GM12878 (cell line): ENCODE measurements around the gene USH2A. TPM values are rescaled to one million over a fixed set of nuclear protein-coding genes. Genes with fewer than 3 reads are reported as not detected.

ENCODE experiments used
- ATAC-seq: fragments of 200-7000 bp; cut with Tn5 transposase; 3 replicates; pipeline ENCODE4 v1.9.1; 2020; ENCODE audit warnings: mild to moderate bottlenecking, moderate library complexity
- BruUV-seq: library from RNA; stranded (reverse); fragments of 400-500 nt; replicated peaks from 2 replicates; lab custom pipeline; 2021; lab: Mats Ljungman, UMichigan
- CTCF ChIA-PET: fragments of 300-600 bp; sonication (Branson Sonifier 250); formaldehyde crosslinking; extraction: SDS; loops from one replicate; lab custom pipeline; 2021; ENCODE audit warnings: inconsistent platforms; lab: Yijun Ruan, JAX
- POLR2A ChIA-PET: fragments of 350-600 bp; formaldehyde crosslinking; extraction: SDS; loops from one replicate; lab custom pipeline; 2021; ENCODE audit warnings: inconsistent platforms; lab: Charles Lee
- RAD21 ChIA-PET: fragments of 300-600 bp; sonication (Branson Sonifier 250); formaldehyde crosslinking; loops from one replicate; lab custom pipeline; 2023; ENCODE audit warnings: antibody characterized with exemption; ENCODE audit not compliant: unreplicated experiment; lab: Charles Lee
- SMC1A ChIA-PET: fragments of 300-600 bp; sonication (Branson Sonifier 250); formaldehyde crosslinking; loops from one replicate; lab custom pipeline; 2023; ENCODE audit not compliant: unreplicated experiment, uncharacterized antibody; lab: Charles Lee
- DNase-seq: peaks from one replicate; pipeline ENCODE4 v3.0.0-alpha.2; 2011; ENCODE audit warnings: low read depth, low spot score
- FAIRE-seq: peaks from 3 replicates; lab custom pipeline; 2011; peaks lifted over from hg19 to GRCh38; lab: Jason Lieb, UNC
- H2AFZ ChIP-seq: 2 replicates; pipeline ENCODE4 v1.6.0; 2011; ENCODE audit warnings: low read depth, low read length, control low read depth; ENCODE audit not compliant: control insufficient read depth
- H3K27ac ChIP-seq: 2 replicates; pipeline ENCODE4 v1.5.1; 2011; ENCODE audit warnings: control low read depth; ENCODE audit not compliant: control insufficient read depth, insufficient read depth
- H3K27me3 ChIP-seq, 2 experiments: replicated peaks in 1 of 2; 2 replicates each; pipeline versions ENCODE4 v1.6.0 to v1.6.1; 2011; ENCODE audit warnings: low read length in 1 of 2; ENCODE audit not compliant: control insufficient read depth in 2 of 2, insufficient read depth in 2 of 2
- H3K36me3 ChIP-seq, 2 experiments: 2 replicates each; pipeline ENCODE4 v1.5.1; 2011; ENCODE audit warnings: low read length in 1 of 2; ENCODE audit not compliant: control insufficient read depth in 2 of 2, insufficient read depth in 2 of 2
- H3K4me1 ChIP-seq: 2 replicates; pipeline ENCODE4 v1.6.1; 2011; ENCODE audit warnings: mild to moderate bottlenecking, low read length, moderate library complexity, mixed read lengths; ENCODE audit not compliant: control insufficient read depth, insufficient read depth
- H3K4me2 ChIP-seq: 2 replicates; pipeline ENCODE4 v1.6.0; 2011; ENCODE audit warnings: control low read depth; ENCODE audit not compliant: control insufficient read depth, insufficient read depth
- H3K4me3 ChIP-seq: fragments of 200-600 bp; sonication (generic); 2 replicates; pipeline ENCODE4 v1.5.1; 2016
- H3K79me2 ChIP-seq: 2 replicates; pipeline ENCODE4 v1.6.0; 2011; ENCODE audit warnings: low read length; ENCODE audit not compliant: control insufficient read depth, insufficient read depth
- H3K9ac ChIP-seq: 2 replicates; pipeline ENCODE4 v1.8.0; 2011; ENCODE audit warnings: low read length, control low read depth, mixed read lengths; ENCODE audit not compliant: control insufficient read depth, insufficient read depth
- H3K9me3 ChIP-seq: replicated peaks from 3 replicates; pipeline ENCODE4 v1.5.1; 2011; ENCODE audit warnings: mild to moderate bottlenecking, low read length; ENCODE audit not compliant: control insufficient read depth, insufficient read depth
- H4K20me1 ChIP-seq: 2 replicates; pipeline ENCODE4 v1.6.0; 2011; ENCODE audit not compliant: control insufficient read depth, insufficient read depth
- MEF2B ChIP-seq: fragments of 450-650 bp; IDR thresholded peaks from 2 replicates; pipeline ENCODE4 v1.6.1; 2018; ENCODE audit warnings: mild to moderate bottlenecking, moderate library complexity; ENCODE audit not compliant: partially characterized antibody, poor library complexity, severe bottlenecking
- MXI1 ChIP-seq: fragments of 150-350 bp; IDR thresholded peaks from 2 replicates; pipeline ENCODE4 v1.6.1; 2011; ENCODE audit warnings: low read depth, mild to moderate bottlenecking, inconsistent platforms, low read length, improper control_type of control experiment
- MYC ChIP-seq: IDR thresholded peaks from 2 replicates; pipeline ENCODE4 v1.6.1; 2011; ENCODE audit warnings: mild to moderate bottlenecking, low read length, moderate library complexity, inconsistent platforms; ENCODE audit not compliant: insufficient read depth, insufficient replicate concordance, insufficient read length, severe bottlenecking
- NFYB ChIP-seq: IDR thresholded peaks from 2 replicates; pipeline ENCODE4 v1.6.1; 2011; ENCODE audit warnings: low read depth, mild to moderate bottlenecking, low read length, improper control_type of control experiment, moderate library complexity; ENCODE audit not compliant: insufficient read depth
- NR2C1 ChIP-seq: fragments of 450-650 bp; IDR thresholded peaks from 2 replicates; pipeline ENCODE4 v1.6.1; 2017; ENCODE audit warnings: antibody characterized with exemption, mild to moderate bottlenecking, moderate library complexity
- NRF1 ChIP-seq: conservative IDR thresholded peaks from 2 replicates; pipeline ENCODE4 v1.6.1; 2011; ENCODE audit warnings: mild to moderate bottlenecking, low read depth, low read length, improper control_type of control experiment
- PAX8 ChIP-seq: fragments of 450-650 bp; IDR thresholded peaks from 2 replicates; pipeline ENCODE4 v1.6.1; 2017; ENCODE audit warnings: mild to moderate bottlenecking, moderate library complexity
- RAD21 ChIP-seq: IDR thresholded peaks from 2 replicates; pipeline ENCODE4 v1.6.1; 2011; ENCODE audit warnings: mild to moderate bottlenecking, low read depth, low read length, moderate library complexity; ENCODE audit not compliant: insufficient read depth
- RELA ChIP-seq: fragments of 450-650 bp; IDR thresholded peaks from 2 replicates; pipeline ENCODE4 v1.8.0; 2014; ENCODE audit warnings: borderline replicate concordance; ENCODE audit not compliant: partially characterized antibody
- TCF7 ChIP-seq: IDR thresholded peaks from 2 replicates; pipeline ENCODE4 v1.6.1; 2014; ENCODE audit warnings: antibody characterized with exemption, borderline replicate concordance
- WGBS: methylation state at CpG from one replicate; pipeline ENCODE4 v1.1.6; 2016; ENCODE audit warnings: low lambda C conversion rate; ENCODE audit not compliant: insufficient replicate concordance, insufficient coverage; ENCODE audit errors: missing lambda C conversion rate; 5-methylcytosine and 5-hydroxymethylcytosine counted together
- in situ Hi-C: fragments of 300-500 bp; cut with MboI; formaldehyde crosslinking; loops from 9 replicates; pipeline ENCODE4 v1.14.3; 2018; ENCODE audit warnings: mixed read lengths
- intact Hi-C: fragments of 100-400 bp; cut with micrococcal nuclease; formaldehyde crosslinking; loops from one replicate; pipeline ENCODE4 v1.14.2; 2022; ENCODE audit not compliant: unreplicated experiment
- polyA plus RNA-seq, 11 experiments: library from polyadenylated mRNA; depleted of rRNA in 4 of 11; unstranded in 6 of 11; stranded (reverse) in 5 of 11; fragments of >200 nt; fragmentation: Nextera tagmentation in 4 of 11; fragmentation: Illumina TruSeq in 1 of 11; extraction: Ambion mirVana in 4 of 11; extraction: Trizol in 1 of 11; gene quantifications; 1 replicate in 1 of 11; 2 replicates in 10 of 11; pipeline versions ENCODE4 v1.2.1 to v1.2.3, GENCODE V29; 2011 to 2016; ENCODE audit warnings: inconsistent platforms in 2 of 11, missing spikeins in 2 of 11, low read depth in 1 of 11
- total RNA-seq, 4 experiments: library from RNA; depleted of rRNA in 3 of 4; stranded (reverse); fragments of >200 nt in 3 of 4; fragmentation: Illumina TruSeq in 1 of 4; extraction: Trizol in 1 of 4; gene quantifications; 2 replicates each; pipeline versions ENCODE4 v1.2.1 to v1.2.3, GENCODE V29; 2013 to 2021
- TF ChIP-seq, protein P1 (sequence below): fragments of 450-650 bp; conservative IDR thresholded peaks from 2 replicates; pipeline ENCODE4 v1.6.1; 2017; ENCODE audit warnings: mild to moderate bottlenecking, moderate library complexity
- TF ChIP-seq, protein P2 (sequence below): fragments of 450-650 bp; IDR thresholded peaks from 2 replicates; pipeline ENCODE4 v1.6.1; 2017; ENCODE audit warnings: borderline replicate concordance
- TF ChIP-seq, protein P3 (sequence below): fragments of 450-650 bp; IDR thresholded peaks from 2 replicates; pipeline ENCODE4 v1.6.1; 2017; ENCODE audit warnings: low read depth, mild to moderate bottlenecking, moderate library complexity

USH2A gene
- total and polyA plus RNA-seq, 10 of the 15 experiments (the other 5 are each of a cell fraction or from before 2014, with no cell fraction given): under 0.01 to 0.20 (median 0.01) TPM; not detected in 2

DNA sequence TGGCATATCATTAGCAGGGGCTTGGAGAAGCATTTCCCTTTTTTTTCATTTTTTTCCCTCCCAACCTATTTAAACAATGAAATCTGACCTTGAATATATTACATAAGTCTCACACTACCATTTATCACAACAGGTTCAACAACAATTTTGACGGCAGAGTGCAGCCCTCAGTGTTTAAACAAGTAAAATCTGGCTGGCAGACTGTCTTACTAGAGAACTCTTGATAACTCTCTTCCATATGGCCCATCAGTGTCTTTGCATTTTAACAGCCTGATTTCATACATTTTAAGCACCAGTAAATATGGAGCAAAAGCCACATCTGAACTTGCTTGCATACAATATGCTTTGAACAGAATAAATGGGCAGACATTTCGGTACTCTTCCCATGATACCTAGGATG, 643.1 kb downstream of the USH2A start:
- Histone ChIP-seq H3K4me3 (no peak overlapping the region), H3K9ac (no peak overlapping the region), H3K4me2 (no peak overlapping the region), H3K79me2 (no peaks in the 10 kb centered on the region), H3K36me3 (no peaks in the 10 kb centered on the region), H4K20me1 (no peaks in the 10 kb centered on the region), H3K4me1 (no peaks in the 10 kb centered on the region), H3K9me3 (no peaks in the 10 kb centered on the region), H2AFZ (no peak overlapping the region), H3K27ac (no peak overlapping the region), H3K27me3 (no peaks in the 10 kb centered on the region)
- ChIA-PET SMC1A (no interaction called here), RAD21 (no interaction called here), CTCF (no interaction called here), POLR2A (no interaction called here)
- ATAC-seq (no peak), DNase-seq (no peak), FAIRE-seq (no peak)
- WGBS: 30% methylated on average over 2 of the region's 2 CpGs
- intact Hi-C loops: no loop called here
- TF ChIP-seq, protein P1, sequence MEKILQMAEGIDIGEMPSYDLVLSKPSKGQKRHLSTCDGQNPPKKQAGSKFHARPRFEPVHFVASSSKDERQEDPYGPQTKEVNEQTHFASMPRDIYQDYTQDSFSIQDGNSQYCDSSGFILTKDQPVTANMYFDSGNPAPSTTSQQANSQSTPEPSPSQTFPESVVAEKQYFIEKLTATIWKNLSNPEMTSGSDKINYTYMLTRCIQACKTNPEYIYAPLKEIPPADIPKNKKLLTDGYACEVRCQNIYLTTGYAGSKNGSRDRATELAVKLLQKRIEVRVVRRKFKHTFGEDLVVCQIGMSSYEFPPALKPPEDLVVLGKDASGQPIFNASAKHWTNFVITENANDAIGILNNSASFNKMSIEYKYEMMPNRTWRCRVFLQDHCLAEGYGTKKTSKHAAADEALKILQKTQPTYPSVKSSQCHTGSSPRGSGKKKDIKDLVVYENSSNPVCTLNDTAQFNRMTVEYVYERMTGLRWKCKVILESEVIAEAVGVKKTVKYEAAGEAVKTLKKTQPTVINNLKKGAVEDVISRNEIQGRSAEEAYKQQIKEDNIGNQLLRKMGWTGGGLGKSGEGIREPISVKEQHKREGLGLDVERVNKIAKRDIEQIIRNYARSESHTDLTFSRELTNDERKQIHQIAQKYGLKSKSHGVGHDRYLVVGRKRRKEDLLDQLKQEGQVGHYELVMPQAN: no peak
- TF ChIP-seq MYC (no peak), NRF1 (no peak), MXI1 (no peak), TCF7 (no peak), RELA (no peak), PAX8 (no peak), NFYB (no peak), RAD21 (no peak), MEF2B (no peak), NR2C1 (no peak)
- TF ChIP-seq, protein P2, sequence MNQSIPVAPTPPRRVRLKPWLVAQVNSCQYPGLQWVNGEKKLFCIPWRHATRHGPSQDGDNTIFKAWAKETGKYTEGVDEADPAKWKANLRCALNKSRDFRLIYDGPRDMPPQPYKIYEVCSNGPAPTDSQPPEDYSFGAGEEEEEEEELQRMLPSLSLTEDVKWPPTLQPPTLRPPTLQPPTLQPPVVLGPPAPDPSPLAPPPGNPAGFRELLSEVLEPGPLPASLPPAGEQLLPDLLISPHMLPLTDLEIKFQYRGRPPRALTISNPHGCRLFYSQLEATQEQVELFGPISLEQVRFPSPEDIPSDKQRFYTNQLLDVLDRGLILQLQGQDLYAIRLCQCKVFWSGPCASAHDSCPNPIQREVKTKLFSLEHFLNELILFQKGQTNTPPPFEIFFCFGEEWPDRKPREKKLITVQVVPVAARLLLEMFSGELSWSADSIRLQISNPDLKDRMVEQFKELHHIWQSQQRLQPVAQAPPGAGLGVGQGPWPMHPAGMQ: no peak
- TF ChIP-seq, protein P3, sequence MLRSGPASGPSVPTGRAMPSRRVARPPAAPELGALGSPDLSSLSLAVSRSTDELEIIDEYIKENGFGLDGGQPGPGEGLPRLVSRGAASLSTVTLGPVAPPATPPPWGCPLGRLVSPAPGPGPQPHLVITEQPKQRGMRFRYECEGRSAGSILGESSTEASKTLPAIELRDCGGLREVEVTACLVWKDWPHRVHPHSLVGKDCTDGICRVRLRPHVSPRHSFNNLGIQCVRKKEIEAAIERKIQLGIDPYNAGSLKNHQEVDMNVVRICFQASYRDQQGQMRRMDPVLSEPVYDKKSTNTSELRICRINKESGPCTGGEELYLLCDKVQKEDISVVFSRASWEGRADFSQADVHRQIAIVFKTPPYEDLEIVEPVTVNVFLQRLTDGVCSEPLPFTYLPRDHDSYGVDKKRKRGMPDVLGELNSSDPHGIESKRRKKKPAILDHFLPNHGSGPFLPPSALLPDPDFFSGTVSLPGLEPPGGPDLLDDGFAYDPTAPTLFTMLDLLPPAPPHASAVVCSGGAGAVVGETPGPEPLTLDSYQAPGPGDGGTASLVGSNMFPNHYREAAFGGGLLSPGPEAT: no peak
- in situ Hi-C loops: no loop called here
- no TSS peak for BruUV-seq
